ENCODE measurements around the gene RCAN3.

RCAN3 gene

GRCh38 chr1:24557711-24558131 lies 55.1 kb downstream of the RCAN3 start:
- Histone ChIP-seq H3K9me3 (ENCODE audit: control insufficient read depth, low read length) (no peaks in the 10 kb centered on the region), H3K9ac (ENCODE audit: low read length) (no peak overlapping the region), H3K4me3 (ENCODE audit: low read length) (no peak overlapping the region), H3K4me1 (ENCODE audit: control insufficient read depth, insufficient read depth, low read length) (peaks cover 20% of the 10 kb centered on the region), H3K27me3 (ENCODE audit: control insufficient read depth, insufficient read depth, low read length) (peaks cover 7% of the 10 kb centered on the region), H3K36me3 (ENCODE audit: control insufficient read depth, insufficient read depth, low read length) (no peaks in the 10 kb centered on the region)

GRCh38 chr1:24558455-24558854 lies 55.8 kb downstream of the RCAN3 start:
- Histone ChIP-seq H3K4me3 (ENCODE audit: low read length) (no peak overlapping the region), H3K4me1 (ENCODE audit: control insufficient read depth, insufficient read depth, low read length) (peaks cover 22% of the 10 kb centered on the region), H3K9ac (ENCODE audit: low read length) (no peak overlapping the region), H3K27me3 (ENCODE audit: control insufficient read depth, insufficient read depth, low read length) (peaks cover 7% of the 10 kb centered on the region), H3K9me3 (ENCODE audit: control insufficient read depth, low read length) (no peaks in the 10 kb centered on the region), H3K36me3 (ENCODE audit: control insufficient read depth, insufficient read depth, low read length) (no peaks in the 10 kb centered on the region)

GRCh38 chr1:24558902-24559791 lies 56.5 kb downstream of the RCAN3 start:
- H3K36me3 ChIP-seq (ENCODE audit: control insufficient read depth, insufficient read depth, low read length): no peaks in the 10 kb centered on the region
- H3K4me1 ChIP-seq (ENCODE audit: control insufficient read depth, insufficient read depth, low read length): peaks cover 22% of the 10 kb centered on the region
- no peaks in the 10 kb centered on the region for H3K9me3 ChIP-seq (ENCODE audit: control insufficient read depth, low read length)
- no peak overlapping the region for H3K9ac ChIP-seq (ENCODE audit: low read length)
- H3K27me3 ChIP-seq (ENCODE audit: control insufficient read depth, insufficient read depth, low read length): peaks cover 7% of the 10 kb centered on the region
- no peak overlapping the region for H3K4me3 ChIP-seq (ENCODE audit: low read length)

GRCh38 chr1:24560361-24560760 lies 57.7 kb downstream of the RCAN3 start:
- peaks cover 22% of the 10 kb centered on the region for H3K4me1 ChIP-seq (ENCODE audit: control insufficient read depth, insufficient read depth, low read length)
- peaks cover 7% of the 10 kb centered on the region for H3K27me3 ChIP-seq (ENCODE audit: control insufficient read depth, insufficient read depth, low read length)
- no peaks in the 10 kb centered on the region for H3K9me3 ChIP-seq (ENCODE audit: control insufficient read depth, low read length)
- no peaks in the 10 kb centered on the region for H3K36me3 ChIP-seq (ENCODE audit: control insufficient read depth, insufficient read depth, low read length)
- H3K9ac ChIP-seq (ENCODE audit: low read length): no peak overlapping the region
- no peak overlapping the region for H3K4me3 ChIP-seq (ENCODE audit: low read length)

GRCh38 chr1:24562625-24563024 lies 60.0 kb downstream of the RCAN3 start:
- no peaks in the 10 kb centered on the region for H3K36me3 ChIP-seq (ENCODE audit: control insufficient read depth, insufficient read depth, low read length)
- no peak overlapping the region for H3K9ac ChIP-seq (ENCODE audit: low read length)
- H3K9me3 ChIP-seq (ENCODE audit: control insufficient read depth, low read length): no peaks in the 10 kb centered on the region
- H3K4me1 ChIP-seq (ENCODE audit: control insufficient read depth, insufficient read depth, low read length): peaks cover 23% of the 10 kb centered on the region
- no peaks in the 10 kb centered on the region for H3K27me3 ChIP-seq (ENCODE audit: control insufficient read depth, insufficient read depth, low read length)
- H3K4me3 ChIP-seq (ENCODE audit: low read length): no peak overlapping the region

- Histone ChIP-seq H3K9me3 (ENCODE audit: control insufficient read depth, low read length) (no peaks in the 10 kb centered on the region), H3K4me3 (ENCODE audit: low read length) (no peak overlapping the region), H3K36me3 (ENCODE audit: control insufficient read depth, insufficient read depth, low read length) (no peaks in the 10 kb centered on the region), H3K27me3 (ENCODE audit: control insufficient read depth, insufficient read depth, low read length) (no peaks in the 10 kb centered on the region), H3K4me1 (ENCODE audit: control insufficient read depth, insufficient read depth, low read length) (peaks cover 25% of the 10 kb centered on the region), H3K9ac (ENCODE audit: low read length) (no peak overlapping the region)
Measured at GRCh38 chr1:24564695-24565094, 62.1 kb downstream of the RCAN3 start.

- Histone ChIP-seq H3K36me3 (ENCODE audit: control insufficient read depth, insufficient read depth, low read length) (no peaks in the 10 kb centered on the region), H3K27me3 (ENCODE audit: control insufficient read depth, insufficient read depth, low read length) (no peaks in the 10 kb centered on the region), H3K4me1 (ENCODE audit: control insufficient read depth, insufficient read depth, low read length) (peaks cover 25% of the 10 kb centered on the region), H3K9me3 (ENCODE audit: control insufficient read depth, low read length) (no peaks in the 10 kb centered on the region), H3K4me3 (ENCODE audit: low read length) (no peak overlapping the region), H3K9ac (ENCODE audit: low read length) (no peak overlapping the region)
Measured at GRCh38 chr1:24566236-24566867, 63.7 kb downstream of the RCAN3 start.

GRCh38 chr1:24567792-24568388 lies 65.3 kb downstream of the RCAN3 start:
- H3K4me1 ChIP-seq (ENCODE audit: control insufficient read depth, insufficient read depth, low read length): peaks cover 20% of the 10 kb centered on the region
- H3K4me3 ChIP-seq (ENCODE audit: low read length): no peak overlapping the region
- H3K9me3 ChIP-seq (ENCODE audit: control insufficient read depth, low read length): no peaks in the 10 kb centered on the region
- H3K27me3 ChIP-seq (ENCODE audit: control insufficient read depth, insufficient read depth, low read length): no peaks in the 10 kb centered on the region
- H3K9ac ChIP-seq (ENCODE audit: low read length): peak overlapping the region; percentile 38
- no peaks in the 10 kb centered on the region for H3K36me3 ChIP-seq (ENCODE audit: control insufficient read depth, insufficient read depth, low read length)

GRCh38 chr1:24568475-24568874 lies 65.8 kb downstream of the RCAN3 start:
- no peak overlapping the region for H3K4me3 ChIP-seq (ENCODE audit: low read length)
- H3K36me3 ChIP-seq (ENCODE audit: control insufficient read depth, insufficient read depth, low read length): no peaks in the 10 kb centered on the region
- no peaks in the 10 kb centered on the region for H3K9me3 ChIP-seq (ENCODE audit: control insufficient read depth, low read length)
- peak overlapping the region; percentile 38 for H3K9ac ChIP-seq (ENCODE audit: low read length)
- no peaks in the 10 kb centered on the region for H3K27me3 ChIP-seq (ENCODE audit: control insufficient read depth, insufficient read depth, low read length)
- H3K4me1 ChIP-seq (ENCODE audit: control insufficient read depth, insufficient read depth, low read length): peaks cover 20% of the 10 kb centered on the region

- H3K4me1 ChIP-seq (ENCODE audit: control insufficient read depth, insufficient read depth, low read length): peaks cover 20% of the 10 kb centered on the region
- no peaks in the 10 kb centered on the region for H3K27me3 ChIP-seq (ENCODE audit: control insufficient read depth, insufficient read depth, low read length)
- no peak overlapping the region for H3K9ac ChIP-seq (ENCODE audit: low read length)
- no peaks in the 10 kb centered on the region for H3K36me3 ChIP-seq (ENCODE audit: control insufficient read depth, insufficient read depth, low read length)
- H3K4me3 ChIP-seq (ENCODE audit: low read length): no peak overlapping the region
- no peaks in the 10 kb centered on the region for H3K9me3 ChIP-seq (ENCODE audit: control insufficient read depth, low read length)
Measured at GRCh38 chr1:24570265-24571125, 67.9 kb downstream of the RCAN3 start.

- Histone ChIP-seq H3K36me3 (ENCODE audit: control insufficient read depth, insufficient read depth, low read length) (no peaks in the 10 kb centered on the region), H3K4me3 (ENCODE audit: low read length) (no peak overlapping the region)
Measured at GRCh38 chr1:24572301-24572700, 69.7 kb downstream of the RCAN3 start.

More at GRCh38 chr1:24572301-24572700, 69.7 kb downstream of the RCAN3 start:
- Histone ChIP-seq H3K9ac (ENCODE audit: low read length) (no peak overlapping the region), H3K27me3 (ENCODE audit: control insufficient read depth, insufficient read depth, low read length) (no peaks in the 10 kb centered on the region), H3K9me3 (ENCODE audit: control insufficient read depth, low read length) (no peaks in the 10 kb centered on the region), H3K4me1 (ENCODE audit: control insufficient read depth, insufficient read depth, low read length) (peaks cover 19% of the 10 kb centered on the region)

All from mucosa of stomach (tissue), 1 donor.